SU-DHL-6 (cell line): ENCODE data around the gene NUP85.

Experiments used
- H2AFZ ChIP-seq: fragments of 200-600 bp; sonication (generic); 2 replicates; pipeline ENCODE4 v1.6.1; 2014; ENCODE audit warnings: low read depth, mild to moderate bottlenecking, moderate library complexity, mixed read lengths, antibody characterized with exemption, low read length; ENCODE audit not compliant: severe bottlenecking
- H3F3A ChIP-seq: fragments of 200-600 bp; shearing (Covaris generic); 2 replicates; pipeline ENCODE4 v1.6.0; 2016; ENCODE audit warnings: antibody characterized with exemption, mild to moderate bottlenecking; ENCODE audit not compliant: insufficient read depth
- H3K27ac ChIP-seq: fragments of 200-600 bp; sonication (generic); 2 replicates; pipeline ENCODE4 v1.5.1; 2016; ENCODE audit warnings: low read depth, mild to moderate bottlenecking, low read length, moderate library complexity, mixed read lengths
- H3K27me3 ChIP-seq: fragments of 200-600 bp; sonication (generic), shearing (Covaris generic); 2 replicates; pipeline ENCODE4 v1.6.0; 2014; ENCODE audit warnings: mild to moderate bottlenecking, low read length
- H3K36me3 ChIP-seq: fragments of 200-600 bp; sonication (generic); 2 replicates; pipeline ENCODE4 v1.6.1; 2014; ENCODE audit warnings: mild to moderate bottlenecking, low read length, mixed read lengths
- H3K4me2 ChIP-seq: fragments of 300-600, 200-600 bp; shearing (Covaris generic), sonication (generic); 2 replicates; pipeline ENCODE4 v1.6.0; 2014; ENCODE audit warnings: low read length, low read depth, mild to moderate bottlenecking; ENCODE audit not compliant: poor library complexity, severe bottlenecking
- H3K4me3 ChIP-seq: fragments of 200-600 bp; sonication (generic); 2 replicates; pipeline ENCODE4 v1.5.1; 2014; ENCODE audit warnings: antibody characterized with exemption, low read length, mild to moderate bottlenecking, mixed read lengths; ENCODE audit not compliant: insufficient read depth, poor library complexity, severe bottlenecking
- H3K79me2 ChIP-seq: fragments of 200-600 bp; sonication (generic); 2 replicates; pipeline ENCODE4 v1.6.1; 2014; ENCODE audit warnings: mild to moderate bottlenecking, low read length, moderate library complexity; ENCODE audit not compliant: insufficient read depth
- H3K9ac ChIP-seq: fragments of 200-600 bp; sonication (generic); 2 replicates; pipeline ENCODE4 v1.7.0; 2014; ENCODE audit warnings: mild to moderate bottlenecking, low read length
- H3K9me2 ChIP-seq: fragments of 200-600 bp; sonication (generic); replicated peaks from 2 replicates; pipeline ENCODE4 v1.6.1; 2014; ENCODE audit warnings: low read length; ENCODE audit not compliant: insufficient read depth
- H3K9me3 ChIP-seq: fragments of 200-600 bp; sonication (generic); 2 replicates; pipeline ENCODE4 v1.6.1; 2014; ENCODE audit warnings: low read length, mixed read lengths; ENCODE audit not compliant: insufficient read depth
- H4K20me1 ChIP-seq: fragments of 200-600 bp; sonication (generic); 2 replicates; pipeline ENCODE4 v1.6.1; 2014; ENCODE audit warnings: low read depth, mild to moderate bottlenecking, antibody characterized with exemption, low read length, moderate library complexity, mixed read lengths
- EZH2phosphoT487 ChIP-seq: fragments of 200-600 bp; sonication (generic), shearing (Covaris generic); conservative IDR thresholded peaks from 2 replicates; pipeline ENCODE4 v1.6.1; 2018; ENCODE audit warnings: mild to moderate bottlenecking, antibody characterized with exemption, low read length, moderate library complexity, mixed read lengths
- TF ChIP-seq, protein P1 (sequence below): fragments of 200-600 bp; sonication (generic); IDR thresholded peaks from one replicate; pipeline ENCODE4 v1.5.1; 2017; ENCODE audit warnings: antibody characterized with exemption, mild to moderate bottlenecking, low read length, moderate library complexity; ENCODE audit not compliant: insufficient read depth, poor library complexity, severe bottlenecking

Gene NUP85

DNA sequence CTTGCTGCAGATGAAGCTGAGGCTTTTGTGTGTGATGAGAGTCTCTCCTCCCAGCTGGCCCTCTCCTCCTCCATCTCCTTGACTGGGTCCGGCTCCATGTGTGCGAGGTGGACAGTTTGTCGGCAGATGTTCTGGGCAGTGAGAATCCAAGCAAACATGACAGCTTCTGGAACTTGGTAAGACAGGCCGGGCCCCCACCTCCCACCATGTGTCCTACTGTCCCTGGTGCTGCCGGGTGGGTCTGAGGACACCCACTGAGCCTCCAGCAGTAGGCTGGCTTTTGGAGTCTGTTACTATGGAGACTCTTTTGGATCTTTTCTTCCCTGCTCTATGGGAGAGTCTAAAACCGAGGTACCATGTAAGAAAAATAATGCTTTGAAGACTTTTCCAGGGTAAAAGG is 12.7 kb downstream of the NUP85 start:
- TF ChIP-seq, protein P1, sequence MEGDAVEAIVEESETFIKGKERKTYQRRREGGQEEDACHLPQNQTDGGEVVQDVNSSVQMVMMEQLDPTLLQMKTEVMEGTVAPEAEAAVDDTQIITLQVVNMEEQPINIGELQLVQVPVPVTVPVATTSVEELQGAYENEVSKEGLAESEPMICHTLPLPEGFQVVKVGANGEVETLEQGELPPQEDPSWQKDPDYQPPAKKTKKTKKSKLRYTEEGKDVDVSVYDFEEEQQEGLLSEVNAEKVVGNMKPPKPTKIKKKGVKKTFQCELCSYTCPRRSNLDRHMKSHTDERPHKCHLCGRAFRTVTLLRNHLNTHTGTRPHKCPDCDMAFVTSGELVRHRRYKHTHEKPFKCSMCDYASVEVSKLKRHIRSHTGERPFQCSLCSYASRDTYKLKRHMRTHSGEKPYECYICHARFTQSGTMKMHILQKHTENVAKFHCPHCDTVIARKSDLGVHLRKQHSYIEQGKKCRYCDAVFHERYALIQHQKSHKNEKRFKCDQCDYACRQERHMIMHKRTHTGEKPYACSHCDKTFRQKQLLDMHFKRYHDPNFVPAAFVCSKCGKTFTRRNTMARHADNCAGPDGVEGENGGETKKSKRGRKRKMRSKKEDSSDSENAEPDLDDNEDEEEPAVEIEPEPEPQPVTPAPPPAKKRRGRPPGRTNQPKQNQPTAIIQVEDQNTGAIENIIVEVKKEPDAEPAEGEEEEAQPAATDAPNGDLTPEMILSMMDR, result no peak
- TF ChIP-seq EZH2phosphoT487, result no peak
- Histone ChIP-seq H3K9me2 (no peaks in the 10 kb centered on the region), H3F3A (no peaks in the 10 kb centered on the region), H3K4me3 (no peak overlapping the region), H3K9ac (no peak overlapping the region), H3K79me2 (peaks cover 4% of the 10 kb centered on the region; the same call in 1 of the 2 replicates), H3K27ac (no peak overlapping the region), H4K20me1 (no peaks in the 10 kb centered on the region), H3K4me2 (no peak overlapping the region), H3K9me3 (no peaks in the 10 kb centered on the region), H3K36me3 (peaks cover 14% of the 10 kb centered on the region; the same call in 1 of the 2 replicates), H3K27me3 (no peaks in the 10 kb centered on the region), H2AFZ (no peak overlapping the region)

DNA sequence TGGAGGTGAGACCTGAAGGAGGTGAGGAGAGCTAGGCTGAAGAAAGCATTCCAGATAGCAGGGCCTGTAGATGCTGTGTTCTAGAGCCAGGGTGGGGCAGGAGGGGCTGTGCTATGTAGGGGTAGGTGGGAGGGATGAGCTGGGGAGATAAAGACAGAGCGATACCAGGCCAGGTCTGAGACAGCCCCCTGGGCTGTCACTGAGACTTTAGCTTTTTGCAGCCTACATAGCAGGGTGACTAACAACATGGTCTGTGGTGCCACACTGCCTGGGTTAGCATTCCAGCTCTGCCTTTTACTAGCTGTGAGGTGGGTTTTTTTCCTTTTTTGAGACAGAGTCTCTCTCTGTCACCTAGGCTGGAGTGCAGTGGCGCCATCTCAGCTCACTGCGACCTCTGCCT is 14.3 kb downstream of the NUP85 start:
- Histone ChIP-seq H3K79me2 (peaks cover 4% of the 10 kb centered on the region; the same call in 1 of the 2 replicates), H3F3A (no peaks in the 10 kb centered on the region), H3K9ac (no peak overlapping the region), H3K36me3 (peaks cover 9% of the 10 kb centered on the region; the same call in 1 of the 2 replicates), H4K20me1 (no peaks in the 10 kb centered on the region), H3K27me3 (no peaks in the 10 kb centered on the region), H3K9me2 (no peaks in the 10 kb centered on the region), H3K9me3 (no peaks in the 10 kb centered on the region), H3K27ac (no peak overlapping the region), H3K4me2 (no peak overlapping the region), H2AFZ (no peak overlapping the region), H3K4me3 (no peak overlapping the region)
- TF ChIP-seq EZH2phosphoT487, result no peak
- TF ChIP-seq, protein P1, result no peak

DNA sequence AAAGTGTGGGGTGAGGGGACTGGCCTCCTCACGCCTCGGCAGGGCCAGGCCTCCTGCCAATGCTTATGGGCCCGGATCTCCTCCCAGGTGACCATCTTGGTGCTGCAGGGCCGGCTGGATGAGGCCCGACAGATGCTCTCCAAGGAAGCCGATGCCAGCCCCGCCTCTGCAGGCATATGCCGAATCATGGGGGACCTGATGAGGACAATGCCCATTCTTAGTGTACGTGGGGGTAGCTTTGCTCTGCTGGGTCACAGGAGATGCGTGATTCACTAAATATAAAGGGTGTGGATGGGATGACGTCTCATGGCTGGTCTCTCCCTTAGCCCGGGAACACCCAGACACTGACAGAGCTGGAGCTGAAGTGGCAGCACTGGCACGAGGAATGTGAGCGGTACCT is 19.5 kb downstream of the NUP85 start:
- Histone ChIP-seq H3K36me3 (peaks cover 8% of the 10 kb centered on the region; the same call in 1 of the 2 replicates), H3F3A (no peaks in the 10 kb centered on the region), H3K4me3 (no peak overlapping the region), H3K79me2 (no peaks in the 10 kb centered on the region), H3K4me2 (no peak overlapping the region), H3K9me3 (no peaks in the 10 kb centered on the region), H3K9me2 (no peaks in the 10 kb centered on the region), H3K27me3 (no peaks in the 10 kb centered on the region), H2AFZ (no peak overlapping the region), H3K27ac (no peak overlapping the region), H4K20me1 (no peaks in the 10 kb centered on the region), H3K9ac (no peak overlapping the region)
- TF ChIP-seq EZH2phosphoT487, result no peak
- TF ChIP-seq, protein P1, result no peak

DNA sequence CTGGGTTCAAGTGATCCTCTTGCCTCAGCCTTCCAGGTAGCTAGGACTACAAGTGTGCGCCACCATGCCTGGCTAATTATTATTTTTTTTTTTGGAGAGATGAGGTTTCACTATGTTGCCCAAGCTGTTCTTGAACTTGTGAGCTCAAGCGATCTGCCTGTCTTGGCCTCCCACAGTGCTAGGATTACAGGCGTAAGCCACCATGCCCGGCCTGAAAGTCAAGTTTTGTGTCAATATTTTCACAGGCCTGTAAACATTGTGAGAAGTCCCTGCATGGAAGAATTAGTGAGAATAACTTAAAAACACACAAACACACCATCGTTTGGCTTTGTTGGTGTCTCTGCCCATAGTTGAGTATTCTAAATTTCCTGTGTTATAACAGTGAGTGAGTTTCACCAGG is 22.2 kb downstream of the NUP85 start:
- H3K9ac ChIP-seq, result no peak overlapping the region
- H4K20me1 ChIP-seq, result no peaks in the 10 kb centered on the region
- H3K9me3 ChIP-seq, result no peaks in the 10 kb centered on the region
- H3K4me3 ChIP-seq, result no peak overlapping the region
- no peaks in the 10 kb centered on the region for H3K9me2 ChIP-seq
- no peaks in the 10 kb centered on the region for H3K79me2 ChIP-seq
- H2AFZ ChIP-seq, result no peak overlapping the region
- TF ChIP-seq EZH2phosphoT487, result no peak
- TF ChIP-seq, protein P1, result no peak
- H3K36me3 ChIP-seq, result peaks cover 8% of the 10 kb centered on the region; the same call in 1 of the 2 replicates
- H3F3A ChIP-seq, result no peaks in the 10 kb centered on the region
- H3K4me2 ChIP-seq, result no peak overlapping the region
- no peak overlapping the region for H3K27ac ChIP-seq
- H3K27me3 ChIP-seq, result no peaks in the 10 kb centered on the region
